OCI-LY3 (cell line): ENCODE measurements around the gene HAPLN2.

Experiments
- CTCF ChIP-seq: fragments of 200-600, 300-600 bp; sonication (generic); IDR thresholded peaks from 2 replicates; pipeline ENCODE4 v1.5.1; 2014; ENCODE audit warnings: antibody characterized with exemption, low read length, low read depth
- EZH2phosphoT487 ChIP-seq: fragments of 200-600 bp; shearing (Covaris generic); IDR thresholded peaks from 2 replicates; pipeline ENCODE4 v1.6.1; 2018; ENCODE audit warnings: antibody characterized with exemption, mixed run types, low read depth

- TF ChIP-seq CTCF: no peak
- TF ChIP-seq EZH2phosphoT487: no peak
Measured at GRCh38 chr1:156667610-156667967, 48.4 kb downstream of the HAPLN2 start.
